AG09309 (cell line): ENCODE results near the gene OR8S1.
"Not testable (repeated sequence)": the region's sequence is repeated elsewhere in the genome, so short reads cannot be mapped to it uniquely, and the experiment has no call there.

Source experiments
- DNase-seq: peaks from one replicate; pipeline ENCODE4 v3.0.0-alpha.2; 2010; ENCODE audit warnings: low read depth
- H3K4me3 ChIP-seq: 2 replicates; pipeline ENCODE4 v1.5.1; 2011; ENCODE audit warnings: mild to moderate bottlenecking, low read depth, low read length, moderate library complexity; ENCODE audit not compliant: control insufficient read depth
- TF ChIP-seq, protein P1 (sequence below): IDR thresholded peaks from 2 replicates; pipeline ENCODE4 v1.5.1; 2011; ENCODE audit warnings: mild to moderate bottlenecking, low read depth, low read length, inconsistent platforms; ENCODE audit not compliant: insufficient read depth, control insufficient read depth; ENCODE audit errors: missing control alignments

The OR8S1 gene

DNA sequence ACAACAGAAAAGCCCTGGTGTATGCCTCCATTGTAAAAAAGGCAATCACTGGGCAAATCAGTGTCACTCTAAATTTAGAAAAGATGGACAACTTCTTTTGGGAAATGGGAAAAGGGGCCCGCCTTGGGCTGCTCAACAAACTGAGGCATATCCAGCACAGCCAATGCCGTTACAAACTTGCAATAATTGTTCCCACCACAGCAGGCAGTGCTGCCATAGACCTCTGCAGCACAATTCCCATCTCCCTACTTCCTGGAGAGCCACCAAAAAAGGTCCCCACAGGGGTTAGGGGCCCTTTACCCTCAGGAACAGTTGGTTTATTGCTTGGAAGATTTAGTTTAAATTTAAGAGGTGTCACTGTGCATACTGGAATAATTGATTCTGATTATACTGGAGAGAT lies 16.4 kb upstream of the OR8S1 start:
- TF ChIP-seq, protein P1, sequence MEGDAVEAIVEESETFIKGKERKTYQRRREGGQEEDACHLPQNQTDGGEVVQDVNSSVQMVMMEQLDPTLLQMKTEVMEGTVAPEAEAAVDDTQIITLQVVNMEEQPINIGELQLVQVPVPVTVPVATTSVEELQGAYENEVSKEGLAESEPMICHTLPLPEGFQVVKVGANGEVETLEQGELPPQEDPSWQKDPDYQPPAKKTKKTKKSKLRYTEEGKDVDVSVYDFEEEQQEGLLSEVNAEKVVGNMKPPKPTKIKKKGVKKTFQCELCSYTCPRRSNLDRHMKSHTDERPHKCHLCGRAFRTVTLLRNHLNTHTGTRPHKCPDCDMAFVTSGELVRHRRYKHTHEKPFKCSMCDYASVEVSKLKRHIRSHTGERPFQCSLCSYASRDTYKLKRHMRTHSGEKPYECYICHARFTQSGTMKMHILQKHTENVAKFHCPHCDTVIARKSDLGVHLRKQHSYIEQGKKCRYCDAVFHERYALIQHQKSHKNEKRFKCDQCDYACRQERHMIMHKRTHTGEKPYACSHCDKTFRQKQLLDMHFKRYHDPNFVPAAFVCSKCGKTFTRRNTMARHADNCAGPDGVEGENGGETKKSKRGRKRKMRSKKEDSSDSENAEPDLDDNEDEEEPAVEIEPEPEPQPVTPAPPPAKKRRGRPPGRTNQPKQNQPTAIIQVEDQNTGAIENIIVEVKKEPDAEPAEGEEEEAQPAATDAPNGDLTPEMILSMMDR: no peak
- no peak for DNase-seq
- no peak overlapping the region for H3K4me3 ChIP-seq

DNA sequence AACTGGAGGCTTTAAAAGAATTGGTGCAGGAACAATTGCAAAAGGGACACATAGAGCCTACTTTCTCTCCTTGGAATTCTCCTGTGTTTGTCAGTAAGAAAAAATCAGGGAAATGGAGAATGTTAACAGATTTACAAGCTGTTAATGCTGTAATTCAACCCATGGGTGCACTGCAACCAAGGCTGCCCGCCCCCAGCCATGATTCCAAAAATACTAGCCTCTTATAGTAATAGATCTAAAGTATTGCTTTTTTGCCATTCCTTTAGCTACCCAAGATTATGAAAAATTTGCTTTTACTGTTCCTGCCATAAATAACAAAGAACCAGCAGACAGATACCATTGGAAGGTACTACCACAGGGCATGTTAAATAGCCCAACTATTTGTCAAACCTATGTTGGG lies 15.3 kb upstream of the OR8S1 start:
- DNase-seq: no peak
- no peak overlapping the region for H3K4me3 ChIP-seq
- TF ChIP-seq, protein P1: no peak

DNA sequence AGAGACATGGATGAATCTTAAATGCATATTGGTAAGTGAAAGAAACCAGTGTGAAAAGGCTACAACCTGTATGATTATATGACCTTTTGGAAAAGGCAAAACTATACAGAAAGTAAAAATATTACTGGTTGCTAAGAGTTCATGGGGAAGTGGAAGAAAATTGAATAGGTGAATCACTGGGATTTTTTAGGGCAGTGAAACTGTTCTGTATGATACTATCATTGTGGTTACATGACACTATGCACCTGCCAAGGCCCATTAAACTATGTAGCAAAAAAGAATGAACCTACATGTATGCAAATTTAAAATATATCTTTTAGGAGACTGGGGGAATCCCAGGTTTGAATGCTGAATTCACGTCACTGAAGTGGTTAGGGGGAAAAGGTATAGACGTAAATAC lies 12.6 kb upstream of the OR8S1 start:
- no peak overlapping the region for H3K4me3 ChIP-seq
- TF ChIP-seq, protein P1: no peak
- no peak for DNase-seq

DNA sequence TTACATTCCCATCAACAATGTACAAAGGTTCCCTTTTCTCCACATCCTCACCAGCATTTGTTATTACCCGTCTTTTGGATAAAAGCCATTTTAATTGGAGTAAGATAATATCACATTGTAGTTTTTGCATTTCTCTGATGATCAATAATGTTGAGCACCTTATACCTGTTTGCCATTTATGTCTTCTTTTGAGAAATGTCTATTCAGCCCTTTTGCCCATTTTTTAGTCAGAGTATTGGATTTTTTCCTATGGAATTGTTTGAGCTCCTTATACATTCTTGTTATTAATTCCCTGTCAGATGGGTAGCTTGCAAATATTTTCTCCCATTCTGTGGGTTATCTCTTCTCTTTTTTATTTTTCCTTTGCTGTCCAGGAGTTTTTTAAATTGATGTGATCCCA lies 10.7 kb upstream of the OR8S1 start:
- DNase-seq: no peak
- TF ChIP-seq, protein P1: no peak
- H3K4me3 ChIP-seq: no peak overlapping the region

DNA sequence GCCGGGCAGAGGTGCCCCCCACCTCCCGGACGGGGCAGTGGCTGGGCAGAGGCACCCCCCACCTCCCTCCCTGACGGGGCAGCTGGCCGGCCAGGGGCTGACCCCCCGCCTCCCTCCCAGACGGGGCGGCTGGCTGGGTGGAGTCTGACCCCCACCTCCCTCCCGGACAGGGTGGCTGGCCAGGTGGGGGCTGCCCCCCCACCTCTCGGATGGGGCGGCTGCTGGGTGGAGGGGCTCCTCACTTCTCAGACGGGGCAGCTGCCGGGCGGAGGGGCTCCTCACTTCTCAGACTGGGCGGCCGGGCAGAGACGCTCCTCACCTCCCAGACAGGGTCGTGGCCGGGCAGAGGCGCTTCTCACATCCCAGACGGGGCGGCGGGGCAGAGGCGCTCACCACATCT lies 5.1 kb upstream of the OR8S1 start:
- H3K4me3 ChIP-seq, DNase-seq: not testable (repeated sequence)

DNA sequence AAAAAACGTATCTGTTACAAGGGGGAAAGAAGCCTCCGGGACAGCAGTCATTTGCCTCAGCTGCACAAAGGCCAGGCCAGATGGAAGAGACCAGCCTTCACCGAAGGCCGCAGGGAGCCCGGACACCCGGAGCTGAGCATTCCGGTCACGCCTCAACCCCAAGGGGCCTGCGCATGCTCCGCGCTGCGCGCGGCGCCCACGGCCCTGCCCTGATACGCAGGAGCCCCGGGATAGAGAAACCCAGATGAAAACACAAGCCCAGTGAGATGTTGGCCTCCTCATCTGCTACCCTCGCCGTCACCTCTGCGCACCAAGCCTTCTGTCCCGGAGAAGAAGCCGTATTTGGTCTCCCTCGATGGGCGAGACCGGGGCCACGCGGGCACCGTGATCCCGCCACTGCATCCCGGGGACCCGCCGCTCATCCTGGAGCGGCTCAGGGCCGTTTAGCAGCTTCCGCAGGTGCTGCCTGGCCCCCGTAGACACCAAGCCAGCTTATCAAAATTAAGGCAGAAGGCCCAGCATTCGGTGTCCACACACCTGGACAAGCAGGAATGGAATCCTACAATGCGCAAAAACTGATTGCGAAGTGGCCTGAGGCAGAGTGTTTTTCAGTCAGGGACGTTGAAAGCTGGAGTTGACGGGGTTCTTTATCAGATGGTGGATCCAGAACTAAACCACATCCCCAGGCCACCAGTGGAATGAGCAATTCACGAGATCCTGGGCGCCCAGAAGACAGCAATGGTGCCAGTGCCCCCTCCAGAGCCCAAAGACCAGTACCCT lies 2.6 kb downstream of the OR8S1 start:
- DNase-seq: no peak
- TF ChIP-seq, protein P1: no peak
- H3K4me3 ChIP-seq: no peak overlapping the region

DNA sequence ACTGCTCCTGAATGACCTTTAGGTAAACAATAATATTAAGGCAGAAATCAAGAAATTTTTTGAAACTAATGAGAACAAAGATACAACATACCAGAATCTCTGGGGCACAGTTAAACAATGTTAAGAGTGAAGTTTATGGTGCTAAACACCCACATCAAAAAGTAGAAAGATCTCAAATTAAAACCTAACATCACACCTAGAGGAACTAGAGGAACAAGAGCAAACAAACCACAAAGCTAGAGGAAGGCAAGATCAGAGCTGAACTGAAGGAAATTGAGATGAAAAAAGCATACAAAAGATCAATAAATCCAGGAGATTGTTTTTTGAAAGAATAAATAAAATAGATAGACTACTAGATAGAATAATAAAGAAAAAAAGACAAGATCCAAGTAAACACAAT lies 7.2 kb downstream of the OR8S1 start:
- no peak overlapping the region for H3K4me3 ChIP-seq
- no peak for DNase-seq
- TF ChIP-seq, protein P1: no peak
